ENCODE measurements around the gene STX1B. TPM values are rescaled to one million over a fixed set of nuclear protein-coding genes. Genes with fewer than 3 reads are reported as not detected.

STX1B gene
- total and polyA plus RNA-seq, 4 donors = 0.09 to 1.2 (median 0.51) TPM

GRCh38 chr16:30958175-30959079 lies 52.0 kb downstream of the STX1B start:
- WGBS = 13% methylated on average over 55 of the region's 55 CpGs
- peak overlapping the region; percentile 62 to 96 (median 89) for H3K4me3 ChIP-seq (ENCODE audit: low read depth in 1 of 3, low read length in 3 of 3)
- H3K4me1 ChIP-seq (ENCODE audit: control insufficient read depth in 4 of 4, insufficient read depth in 4 of 4, low read length in 3 of 4) = peaks cover 5 to 47% (median 34%) of the 10 kb centered on the region in 4 donors
- H3K27me3 ChIP-seq (ENCODE audit: control insufficient read depth in 4 of 4, insufficient read depth in 4 of 4, low read length in 3 of 4) = no peaks in the 10 kb centered on the region
- TF ChIP-seq YY1 (IDR thresholded peaks at IDR 0.05) (no peak), HNF4A (conservative IDR thresholded peaks at IDR 0.05) (no peak), GABPA (IDR thresholded peaks at IDR 0.05 in 1 of 2, conservative IDR thresholded peaks at IDR 0.05 in 1 of 2) (no peak), CTCF (IDR thresholded peaks at IDR 0.05; ENCODE audit: low read depth, low read length, missing input control) (no peak)
- peak overlapping the region; percentile 98 for H3K27ac ChIP-seq (ENCODE audit: low read depth in 1 of 2, low read length in 2 of 2)
- H3K9me3 ChIP-seq (ENCODE audit: control insufficient read depth in 4 of 4, low read length in 3 of 4) = no peaks in the 10 kb centered on the region
- peak overlapping the region; percentile 23 to 64 for H3K9ac ChIP-seq (ENCODE audit: low read depth in 1 of 2, low read length in 2 of 2)
- DNase-seq (ENCODE audit: low spot score) = peak; percentile 70
- peaks cover 10 to 41% (median 32%) of the 10 kb centered on the region in 4 donors for H3K36me3 ChIP-seq (ENCODE audit: control insufficient read depth in 4 of 4, insufficient read depth in 3 of 4, low read depth in 1 of 4, low read length in 3 of 4)

- under 1% methylated on average over 85 of the region's 85 CpGs for WGBS
- Histone ChIP-seq H3K36me3 (ENCODE audit: control insufficient read depth in 4 of 4, insufficient read depth in 3 of 4, low read depth in 1 of 4, low read length in 3 of 4) (peaks cover 10 to 33% (median 24%) of the 10 kb centered on the region in 4 donors), H3K27me3 (ENCODE audit: control insufficient read depth in 4 of 4, insufficient read depth in 4 of 4, low read length in 3 of 4) (no peaks in the 10 kb centered on the region), H3K4me1 (ENCODE audit: control insufficient read depth in 4 of 4, insufficient read depth in 4 of 4, low read length in 3 of 4) (peaks cover 6 to 55% (median 41%) of the 10 kb centered on the region in 4 donors), H3K4me3 (ENCODE audit: low read depth in 1 of 3, low read length in 3 of 3) (peak within 1 kb of the TSS; percentile 62 to 96 (median 89)), H3K9me3 (ENCODE audit: control insufficient read depth in 4 of 4, low read length in 3 of 4) (no peaks in the 10 kb centered on the region), H3K27ac (ENCODE audit: low read depth in 1 of 2, low read length in 2 of 2) (peak within 1 kb of the TSS; percentile 98), H3K9ac (ENCODE audit: low read depth in 1 of 2, low read length in 2 of 2) (peak within 1 kb of the TSS; percentile 84 to 90)
- DNase-seq (ENCODE audit: low spot score) = peak; percentile 97
- TF ChIP-seq JUND (IDR thresholded peaks at IDR 0.05) (peak in 1 of 2 donors; percentile 52), EGR1 (IDR thresholded peaks at IDR 0.05; ENCODE audit: low read depth in 2 of 2) (peak in 1 of 2 donors; percentile 39), SP1 (IDR thresholded peaks at IDR 0.05) (peak; percentile 80), ATF3 (IDR thresholded peaks at IDR 0.05) (no peak), GABPA (IDR thresholded peaks at IDR 0.05 in 1 of 2, conservative IDR thresholded peaks at IDR 0.05 in 1 of 2) (peak; percentile 56 to 85), NR2F2 (IDR thresholded peaks at IDR 0.05) (peak; percentile 9), HNF4A (conservative IDR thresholded peaks at IDR 0.05) (peak in 1 of 2 donors; percentile 18), TAF1 (conservative IDR thresholded peaks at IDR 0.05) (peak; percentile 51), HNF4G (IDR thresholded peaks at IDR 0.05) (no peak), FOXA1 (IDR thresholded peaks at IDR 0.05) (no peak), CTCF (IDR thresholded peaks at IDR 0.05; ENCODE audit: low read depth, low read length, missing input control) (no peak), ZBTB33 (IDR thresholded peaks at IDR 0.05) (peak; percentile 59), MAX (IDR thresholded peaks at IDR 0.05) (peak; percentile 23), FOXA2 (IDR thresholded peaks at IDR 0.05) (no peak), YY1 (IDR thresholded peaks at IDR 0.05) (peak; percentile 66), RAD21 (IDR thresholded peaks at IDR 0.05) (peak in 1 of 2 donors; percentile 21), RXRA (IDR thresholded peaks at IDR 0.05) (no peak), REST (IDR thresholded peaks at IDR 0.05) (peak; percentile 52)
Measured at GRCh38 chr16:30957456-30958174, 52.8 kb downstream of the STX1B start, which contains the start of gene SETD1A. Gene SETD1A, plus strand, starts transcription at chr16:30957754. Its CDS starts 978 bp downstream, at chr16:30958732.
